ENCODE measurements around the gene RND2.

The RND2 gene

DNA sequence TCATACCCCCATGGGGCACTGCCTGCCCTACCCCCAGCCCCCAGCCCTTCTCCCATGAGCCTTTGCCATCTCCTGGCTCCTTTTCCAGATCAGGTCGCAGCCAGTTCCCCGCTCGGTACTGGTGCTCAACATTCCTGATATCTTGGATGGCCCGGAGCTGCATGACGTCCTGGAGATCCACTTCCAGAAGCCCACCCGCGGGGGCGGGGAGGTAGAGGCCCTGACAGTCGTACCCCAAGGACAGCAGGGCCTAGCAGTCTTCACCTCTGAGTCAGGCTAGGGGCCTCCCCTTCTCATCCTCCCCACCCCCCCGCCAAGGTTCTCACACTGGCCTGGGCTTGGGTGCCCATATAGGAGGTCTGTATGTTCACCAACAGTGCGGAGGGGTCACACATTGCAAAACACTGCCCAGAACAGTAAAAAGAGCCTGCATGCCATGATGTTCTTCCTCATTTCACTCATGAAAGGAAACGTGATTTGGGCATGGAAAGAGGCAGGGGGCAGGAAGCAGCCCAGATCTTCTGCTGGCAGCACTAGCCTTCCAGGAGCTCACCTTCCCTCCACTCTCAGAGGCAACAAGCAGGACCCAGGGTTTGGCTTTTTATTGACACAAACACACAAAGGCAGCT lies 10.9 kb upstream of the RND2 start:
- TF ChIP-seq JUND (IDR thresholded peaks at IDR 0.05; ENCODE audit: low read depth): no peak
- no peak for DNase-seq (ENCODE audit: low read depth in 1 of 2, low spot score in 1 of 2)
- in situ Hi-C loops (cut with HindIII; ENCODE audit: low pct_unique_long_range_greater_than_20kb, low sequenced_read_pairs): no loop called here

GRCh38 chr17:43014649-43015542 lies 10.1 kb upstream of the RND2 start:
- TF ChIP-seq JUND (IDR thresholded peaks at IDR 0.05; ENCODE audit: low read depth): no peak
- in situ Hi-C loops (cut with HindIII; ENCODE audit: low pct_unique_long_range_greater_than_20kb, low sequenced_read_pairs): no loop called here
- DNase-seq (ENCODE audit: low read depth in 1 of 2, low spot score in 1 of 2): no peak

DNA sequence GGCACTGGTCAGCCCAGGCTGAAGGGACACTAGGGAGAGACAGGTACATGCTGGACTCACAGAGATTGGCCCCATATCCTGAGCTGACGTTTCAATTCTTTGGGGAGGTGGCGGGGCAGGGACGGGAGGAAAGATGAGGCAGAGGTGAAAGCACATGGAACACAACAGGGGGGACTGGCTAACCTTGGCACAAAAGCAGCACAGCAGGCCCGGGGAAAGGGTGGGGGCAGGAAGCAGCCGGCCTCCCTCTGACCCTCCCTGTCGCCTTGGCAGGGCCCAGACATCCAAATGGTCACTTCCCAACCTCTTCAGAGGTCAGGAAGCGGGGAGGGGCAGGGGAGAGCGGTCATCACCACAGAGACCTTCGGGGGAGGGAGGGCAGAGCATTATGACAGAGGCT lies 9.5 kb upstream of the RND2 start:
- in situ Hi-C loops (cut with HindIII; ENCODE audit: low pct_unique_long_range_greater_than_20kb, low sequenced_read_pairs): no loop called here
- TF ChIP-seq JUND (IDR thresholded peaks at IDR 0.05; ENCODE audit: low read depth): no peak
- no peak for DNase-seq (ENCODE audit: low read depth in 1 of 2, low spot score in 1 of 2)

- in situ Hi-C loops (cut with HindIII; ENCODE audit: low pct_unique_long_range_greater_than_20kb, low sequenced_read_pairs): no loop called here
- no peak for TF ChIP-seq JUND (IDR thresholded peaks at IDR 0.05; ENCODE audit: low read depth)
- no peak for DNase-seq (ENCODE audit: low read depth in 1 of 2, low spot score in 1 of 2)
These were observed 8.8 kb upstream of the RND2 start for GRCh38 chr17:43016216-43016615.

GRCh38 chr17:43018008-43018853 lies 6.8 kb upstream of the RND2 start:
- no peak for DNase-seq (ENCODE audit: low read depth in 1 of 2, low spot score in 1 of 2)
- no peak for TF ChIP-seq JUND (IDR thresholded peaks at IDR 0.05; ENCODE audit: low read depth)
- in situ Hi-C loops (cut with HindIII; ENCODE audit: low pct_unique_long_range_greater_than_20kb, low sequenced_read_pairs): no loop called here

DNA sequence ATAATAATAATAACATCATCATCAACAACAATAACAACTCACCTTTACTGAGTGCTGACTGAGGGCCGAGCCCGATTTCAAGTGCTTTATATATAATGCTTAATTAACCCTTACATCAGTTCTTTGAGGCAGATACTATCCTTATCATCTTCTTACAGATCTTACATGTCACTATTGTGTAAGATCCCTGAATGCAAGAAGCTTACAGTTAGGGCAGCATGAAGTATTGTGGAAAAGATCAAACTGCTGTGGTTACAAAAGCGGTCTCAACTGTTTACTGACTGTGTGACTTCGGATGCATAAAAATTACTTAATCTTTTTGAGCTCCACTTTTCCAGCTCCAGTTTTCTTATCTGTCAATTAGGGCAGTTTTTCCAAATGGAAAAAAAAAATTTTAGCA lies 6.1 kb upstream of the RND2 start:
- in situ Hi-C loops (cut with HindIII; ENCODE audit: low pct_unique_long_range_greater_than_20kb, low sequenced_read_pairs): no loop called here
- DNase-seq (ENCODE audit: low read depth in 1 of 2, low spot score in 1 of 2): no peak
- no peak for TF ChIP-seq JUND (IDR thresholded peaks at IDR 0.05; ENCODE audit: low read depth)

GRCh38 chr17:43019418-43019817 lies 5.6 kb upstream of the RND2 start:
- no peak for DNase-seq (ENCODE audit: low read depth in 1 of 2, low spot score in 1 of 2)
- no peak for TF ChIP-seq JUND (IDR thresholded peaks at IDR 0.05; ENCODE audit: low read depth)
- in situ Hi-C loops (cut with HindIII; ENCODE audit: low pct_unique_long_range_greater_than_20kb, low sequenced_read_pairs): no loop called here

DNA sequence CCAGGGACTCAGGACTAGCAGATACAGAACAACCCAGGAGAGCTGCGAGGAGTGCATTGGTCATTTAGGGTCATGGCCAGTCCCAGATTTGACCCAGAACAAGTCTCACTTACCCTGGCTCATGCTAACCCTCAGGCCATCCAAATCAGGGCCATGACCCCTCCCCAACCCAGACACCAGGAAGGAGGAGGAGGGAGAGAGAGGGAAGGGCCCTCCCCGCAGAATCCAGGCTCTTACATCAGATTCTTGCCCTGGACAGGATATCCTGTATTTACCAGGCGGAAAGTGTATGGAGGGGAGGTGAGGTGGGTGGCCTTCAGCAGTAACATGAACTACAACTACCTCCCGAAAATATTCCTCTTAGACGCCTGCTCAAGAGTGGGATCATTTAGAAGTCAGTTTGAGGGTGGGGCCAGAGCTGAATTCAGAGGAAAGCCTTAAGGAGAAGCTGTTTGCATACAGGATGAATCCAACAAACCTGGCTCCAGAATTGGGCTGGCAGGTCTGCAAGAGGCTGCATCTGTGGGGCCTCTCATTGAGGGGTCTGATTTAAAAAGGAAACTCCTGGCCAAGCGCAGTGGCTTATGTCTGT lies 4.9 kb upstream of the RND2 start:
- TF ChIP-seq JUND (IDR thresholded peaks at IDR 0.05; ENCODE audit: low read depth): no peak
- no peak for DNase-seq (ENCODE audit: low read depth in 1 of 2, low spot score in 1 of 2)
- in situ Hi-C loops (cut with HindIII; ENCODE audit: low pct_unique_long_range_greater_than_20kb, low sequenced_read_pairs): no loop called here

DNA sequence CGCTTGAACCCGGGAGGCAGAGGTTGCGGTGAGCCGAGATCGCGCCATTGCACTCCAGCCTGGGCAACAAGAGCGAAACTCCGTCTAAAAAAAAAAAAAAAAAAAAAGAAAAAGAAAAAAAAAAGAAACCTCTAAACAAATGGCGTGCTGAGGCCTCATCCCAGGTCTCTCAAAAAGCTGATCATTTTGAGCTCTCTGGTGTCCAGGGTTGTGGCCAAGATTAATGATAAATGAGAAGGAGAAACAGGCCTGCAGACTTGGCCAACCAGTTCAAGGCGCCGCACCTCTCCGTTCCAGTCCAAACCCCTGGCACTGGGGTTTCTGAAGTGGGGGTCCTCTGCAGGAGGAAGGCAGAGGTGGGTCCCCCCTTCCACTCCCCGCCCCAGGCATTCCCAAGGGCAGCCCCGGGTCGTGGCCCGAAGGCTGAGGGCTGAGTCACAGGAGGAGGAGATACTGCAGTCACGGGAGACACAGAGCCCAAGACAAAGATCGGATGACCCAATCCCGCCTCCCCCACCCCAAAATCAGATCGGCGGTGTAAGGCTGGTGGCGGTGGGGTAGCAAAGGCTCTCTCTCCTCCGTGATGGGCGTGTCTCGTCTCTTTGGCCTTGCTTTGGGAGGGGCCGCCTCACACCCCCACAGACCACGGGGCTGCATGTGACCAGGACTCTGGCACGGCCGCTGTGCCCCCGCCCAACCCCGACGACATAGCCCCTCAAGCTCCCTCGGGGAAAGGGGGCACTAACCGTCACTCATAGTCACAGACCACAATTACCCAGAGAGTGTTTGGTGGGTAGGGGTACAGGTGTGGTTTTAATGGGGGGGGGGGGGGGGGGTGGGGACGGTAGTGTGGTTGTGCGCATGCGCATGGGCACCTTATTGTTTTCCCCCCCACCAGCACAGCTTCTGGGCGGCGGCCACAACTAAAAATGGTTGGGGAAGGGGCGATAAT lies 4.0 kb upstream of the RND2 start:
- in situ Hi-C loops (cut with HindIII; ENCODE audit: low pct_unique_long_range_greater_than_20kb, low sequenced_read_pairs): no loop called here
- no peak for TF ChIP-seq JUND (IDR thresholded peaks at IDR 0.05; ENCODE audit: low read depth)
- peak; percentile 67 to 87 for DNase-seq (ENCODE audit: low read depth in 1 of 2, low spot score in 1 of 2)

DNA sequence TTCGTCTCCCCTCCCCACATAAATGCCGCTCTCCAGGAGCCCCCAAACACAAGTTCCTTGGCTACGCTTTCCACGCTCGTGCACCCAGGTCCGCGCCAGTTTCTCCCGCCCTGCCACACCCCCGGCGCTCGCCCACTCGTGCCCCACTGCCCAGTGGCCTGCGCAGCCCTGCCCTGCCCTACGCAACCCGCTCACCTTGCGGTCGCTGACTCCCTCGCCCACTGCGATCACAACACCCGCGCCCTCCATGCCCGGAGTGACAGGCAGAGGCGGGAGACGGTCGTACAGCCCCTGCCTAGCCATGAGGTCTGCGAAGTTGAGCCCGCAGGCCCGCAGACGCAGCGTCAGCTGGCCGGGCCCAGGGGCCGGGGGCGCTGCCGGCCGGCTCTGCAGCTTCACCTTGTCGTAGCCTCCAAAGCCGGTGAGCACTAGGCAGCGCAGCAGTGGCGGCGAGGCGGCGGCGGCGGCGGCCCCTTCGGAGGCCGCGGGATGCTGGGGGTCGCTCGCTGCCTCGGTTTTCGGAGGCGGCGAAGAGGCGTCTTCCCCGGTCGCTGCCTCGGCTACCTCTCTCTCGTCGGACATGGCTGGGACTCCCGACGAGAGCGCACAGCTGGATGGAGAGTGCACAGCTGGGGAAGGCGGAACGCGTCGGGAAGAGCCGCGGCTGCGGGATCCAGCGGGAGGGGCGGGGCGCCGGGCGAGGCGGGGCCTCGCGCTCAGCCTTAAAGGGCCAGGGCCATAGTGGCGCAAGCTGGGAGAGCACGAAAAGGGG lies 3.1 kb upstream of the RND2 start, which contains the start of gene VAT1:
Gene VAT1, minus strand, starts transcription at position 645 of the 772 bp plus-strand sequence. Its CDS starts 63 bp downstream, at position 582.
- TF ChIP-seq JUND (IDR thresholded peaks at IDR 0.05; ENCODE audit: low read depth): no peak
- DNase-seq (ENCODE audit: low read depth in 1 of 2, low spot score in 1 of 2): peak; percentile 86 to 93
- in situ Hi-C loops (cut with HindIII; ENCODE audit: low pct_unique_long_range_greater_than_20kb, low sequenced_read_pairs): no loop called here

DNA sequence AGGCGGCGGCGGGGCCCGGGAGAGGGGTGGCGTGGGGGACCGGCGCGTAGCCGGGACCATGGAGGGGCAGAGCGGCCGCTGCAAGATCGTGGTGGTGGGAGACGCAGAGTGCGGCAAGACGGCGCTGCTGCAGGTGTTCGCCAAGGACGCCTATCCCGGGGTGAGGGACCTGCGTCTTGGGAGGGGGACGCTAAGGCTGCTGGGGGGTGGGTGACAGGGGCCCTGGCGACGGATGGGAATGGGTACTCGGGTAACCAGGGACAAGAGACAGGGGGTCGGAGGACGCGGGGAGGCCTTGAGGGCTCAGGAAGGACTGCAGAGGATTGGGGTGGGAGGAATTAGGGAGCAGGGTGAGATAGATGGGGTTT lies 243 bp downstream of the RND2 start:
- in situ Hi-C loops (cut with HindIII; ENCODE audit: low pct_unique_long_range_greater_than_20kb, low sequenced_read_pairs): no loop called here
- no peak for TF ChIP-seq JUND (IDR thresholded peaks at IDR 0.05; ENCODE audit: low read depth)
- no peak for DNase-seq (ENCODE audit: low read depth in 1 of 2, low spot score in 1 of 2)
